ENCODE data around the gene IFI27L1.

GRCh38 chr14:94142247-94142646 lies 61.1 kb downstream of the IFI27L1 start:
- TF ChIP-seq CTCF (IDR thresholded peaks at IDR 0.05; ENCODE audit: low read depth, low read length) (no peak), EZH2phosphoT487 (IDR thresholded peaks at IDR 0.05; ENCODE audit: low read depth) (no peak)
